Left cardiac atrium (tissue), 4 donors: ENCODE data around the gene OSBPL10. TPM values are rescaled to one million over a fixed set of nuclear protein-coding genes. Genes with fewer than 3 reads are reported as not detected.

Source experiments
- ATAC-seq, 2 donors: fragments of 200-7000 bp; cut with Tn5 transposase; one replicate each; pipeline ENCODE4 v1.9.1; 2020; ENCODE audit warnings: mild to moderate bottlenecking in 2 of 2, moderate library complexity in 2 of 2
- DNase-seq: peaks from one replicate; pipeline ENCODE4 v3.0.0-alpha.2; 2020
- intact Hi-C, 2 donors: fragments of 100-400 bp; cut with DNase I; formaldehyde crosslinking; loops; one replicate each; pipeline versions ENCODE4 v1.14.1 to v1.15.1; 2022 to 2023
- total RNA-seq, 2 donors: library from RNA; stranded (reverse); fragmentation: NEBNext Ultra II Directional; extraction: Animal tissue kit (Norgen Biotek cat#: 25700); gene quantifications; one replicate each; pipeline ENCODE4 v1.2.1, GENCODE V29; 2021
- donor health status: DM: no; HTN: yes; CAD: no.
- donor health status: DM: no; HTN: yes; CAD: no; lungs with severe emphysema.
- donor health status: DM: yes; HTN: yes; CAD: no.
- donor health status: Dilated cardiomyopathy.

OSBPL10 gene
- total RNA-seq, 2 donors from 2014 or later: 5.7 to 5.8 TPM

DNA sequence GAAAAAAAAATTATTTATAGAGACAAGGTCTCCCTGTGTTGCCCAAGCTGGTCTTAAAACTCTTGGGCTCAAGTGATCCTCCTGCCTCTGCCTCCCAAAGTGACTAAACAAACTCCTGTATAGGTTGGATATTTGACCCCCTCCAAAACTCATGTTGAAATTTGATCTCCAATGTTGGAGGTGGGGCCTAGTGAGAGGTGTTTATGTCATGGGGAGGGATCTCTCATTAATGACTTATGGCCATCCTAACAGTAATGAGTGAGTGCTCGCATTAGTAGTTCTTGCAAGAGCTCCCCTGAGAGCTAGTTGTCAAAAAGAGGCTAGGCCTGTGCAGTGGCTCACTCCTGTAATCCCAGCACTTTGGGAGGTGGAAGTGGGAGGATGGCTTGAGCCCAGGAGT lies 307.1 kb downstream of the OSBPL10 start:
- ATAC-seq: no peak
- intact Hi-C loops: no loop called here
- DNase-seq: no peak

DNA sequence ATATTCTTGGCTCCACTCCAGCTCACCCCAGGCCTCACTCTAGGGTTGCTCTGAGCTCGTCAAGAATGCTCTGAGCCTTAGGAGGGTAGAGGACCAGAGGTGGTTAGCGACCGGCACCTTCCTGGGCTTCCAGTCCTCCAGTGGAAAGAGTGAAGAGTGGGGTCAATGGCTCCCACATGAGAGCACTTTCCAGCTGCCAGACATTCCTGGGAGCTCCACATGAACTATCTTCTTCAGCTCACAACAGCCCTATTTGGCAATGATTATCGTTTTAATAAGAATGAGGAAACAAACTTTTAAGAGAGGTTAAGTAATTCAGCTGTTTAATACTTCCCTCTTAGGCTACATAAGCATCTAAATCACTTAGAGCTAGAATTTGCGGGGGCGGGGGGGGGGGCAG lies 309.1 kb downstream of the OSBPL10 start:
- no peak for DNase-seq
- intact Hi-C loops: no loop called here
- ATAC-seq: no peak

DNA sequence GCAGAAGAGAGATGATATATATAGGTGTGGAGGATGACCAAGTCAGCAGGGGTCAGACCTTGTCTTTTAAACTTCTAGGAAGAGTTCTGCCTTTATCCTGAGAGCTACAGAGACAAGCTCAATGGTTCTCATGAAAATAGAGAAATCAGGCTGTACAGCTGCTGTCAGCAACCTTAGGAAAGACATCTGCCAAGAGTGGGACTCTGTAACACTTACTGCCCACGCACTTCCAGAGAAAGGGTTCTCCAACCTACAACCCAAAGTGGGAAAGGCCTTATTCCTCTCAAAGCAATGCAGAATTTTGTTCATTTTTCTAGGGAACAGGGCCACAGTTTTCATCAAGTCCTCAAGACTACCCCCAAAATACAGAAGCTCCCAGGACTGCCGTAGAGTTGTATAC lies 309.6 kb downstream of the OSBPL10 start:
- ATAC-seq: no peak
- DNase-seq: no peak
- intact Hi-C loops: no loop called here

DNA sequence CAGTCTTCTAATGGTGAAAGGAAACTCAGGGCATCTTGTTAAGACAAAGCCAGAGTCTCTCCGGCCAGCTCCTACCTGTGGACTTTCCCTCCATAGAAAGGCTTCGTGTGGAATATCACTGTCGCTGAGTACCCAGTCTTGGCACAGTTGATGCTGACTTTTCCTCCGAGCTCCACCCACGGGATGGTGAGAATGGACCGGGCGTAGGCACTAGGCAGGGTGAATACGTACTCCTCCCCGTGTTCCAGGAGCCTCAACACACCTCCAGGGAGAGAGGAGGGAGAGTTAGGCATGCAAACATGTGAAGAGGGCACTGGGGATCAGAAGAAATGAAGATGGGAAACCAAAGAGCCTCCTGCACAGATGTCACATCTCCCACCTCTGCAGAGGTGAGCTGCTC lies 310.3 kb downstream of the OSBPL10 start:
- intact Hi-C loops: no loop called here

DNA sequence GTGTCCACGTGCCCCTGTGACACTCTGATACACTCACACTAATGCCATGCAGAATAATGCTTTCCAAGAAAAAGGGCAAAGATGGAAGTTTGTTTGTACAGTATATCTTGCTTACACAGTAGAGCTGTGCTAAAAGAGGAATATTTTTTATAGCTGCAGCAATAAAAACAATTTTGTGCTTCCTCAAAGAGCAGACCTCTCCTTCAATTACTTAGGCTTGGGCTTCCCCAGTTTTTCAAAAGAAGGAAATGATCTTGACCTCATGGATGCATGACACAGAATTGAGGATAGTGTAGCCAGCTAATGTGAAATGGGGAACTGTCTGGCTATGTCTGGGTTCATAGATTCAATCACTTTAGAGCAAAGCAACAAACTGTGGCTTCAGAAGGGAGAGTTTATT lies 310.9 kb downstream of the OSBPL10 start:
- peak in 1 of 2 donors; percentile 62 for ATAC-seq
- intact Hi-C loops: no loop called here
- no peak for DNase-seq

More for the DNA sequence above, 310.3 kb downstream of the OSBPL10 start:
- DNase-seq (no peak), ATAC-seq (no peak)

DNA sequence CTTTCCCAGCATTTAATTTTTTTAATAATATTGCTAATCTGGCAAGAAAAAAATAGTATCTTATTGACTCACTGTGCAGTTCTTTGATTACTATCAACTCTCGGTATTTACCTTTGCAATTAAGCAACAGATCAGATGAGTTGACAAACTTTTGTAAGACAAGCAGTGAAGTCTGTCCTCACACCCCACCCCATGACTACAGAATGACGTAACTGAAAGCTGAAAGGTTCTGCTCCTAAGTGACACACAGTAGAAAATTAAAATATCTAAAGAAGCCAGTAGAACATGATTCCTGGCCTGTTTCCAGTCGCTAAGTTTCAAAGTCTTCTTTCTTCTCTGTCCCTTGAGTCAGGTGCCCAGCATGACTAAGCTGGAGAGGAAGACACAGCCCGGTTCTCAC lies 312.8 kb downstream of the OSBPL10 start:
- intact Hi-C loops: no loop called here
- DNase-seq (no peak), ATAC-seq (no peak)

DNA sequence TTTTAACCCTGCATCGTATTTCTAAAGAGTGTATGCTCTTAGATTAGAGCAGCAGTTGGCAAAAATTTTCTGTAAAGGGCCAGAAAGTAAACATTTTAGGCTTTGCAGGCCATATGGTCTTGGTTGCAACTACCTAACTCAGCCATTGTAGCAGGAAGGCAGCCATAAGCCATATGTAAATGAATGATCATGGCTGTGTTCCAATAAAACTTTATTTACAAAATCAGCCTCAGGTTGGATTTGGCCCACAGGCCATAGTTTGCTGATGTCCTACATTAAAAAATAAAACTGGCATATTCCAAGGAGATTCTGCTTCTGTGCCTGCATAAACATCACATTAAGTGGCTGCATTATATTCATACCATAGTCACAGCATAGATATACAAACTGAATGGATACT lies 313.5 kb downstream of the OSBPL10 start:
- no peak for DNase-seq
- intact Hi-C loops: no loop called here
- no peak for ATAC-seq

DNA sequence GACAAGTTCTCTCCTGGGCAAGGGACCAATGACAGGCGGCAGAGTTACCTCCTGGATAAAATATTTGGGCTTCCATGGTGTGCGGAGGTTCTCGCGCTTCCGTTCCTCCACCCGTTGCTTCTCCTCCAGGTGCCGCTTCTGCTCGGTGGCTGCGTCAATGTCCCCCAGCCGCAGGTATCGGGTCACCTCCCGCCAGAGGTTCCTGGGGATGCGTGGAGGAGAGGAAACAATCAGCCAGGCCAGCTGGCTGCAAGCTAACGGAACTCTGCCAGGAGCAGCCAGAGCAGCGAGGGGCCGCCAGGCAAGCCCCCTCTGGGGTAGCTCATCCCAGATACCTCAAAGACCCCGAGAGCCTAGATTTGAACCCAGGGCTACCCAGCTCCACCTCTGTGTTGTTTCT lies 317.0 kb downstream of the OSBPL10 start:
- no peak for ATAC-seq
- intact Hi-C loops: no loop called here
- DNase-seq: no peak

DNA sequence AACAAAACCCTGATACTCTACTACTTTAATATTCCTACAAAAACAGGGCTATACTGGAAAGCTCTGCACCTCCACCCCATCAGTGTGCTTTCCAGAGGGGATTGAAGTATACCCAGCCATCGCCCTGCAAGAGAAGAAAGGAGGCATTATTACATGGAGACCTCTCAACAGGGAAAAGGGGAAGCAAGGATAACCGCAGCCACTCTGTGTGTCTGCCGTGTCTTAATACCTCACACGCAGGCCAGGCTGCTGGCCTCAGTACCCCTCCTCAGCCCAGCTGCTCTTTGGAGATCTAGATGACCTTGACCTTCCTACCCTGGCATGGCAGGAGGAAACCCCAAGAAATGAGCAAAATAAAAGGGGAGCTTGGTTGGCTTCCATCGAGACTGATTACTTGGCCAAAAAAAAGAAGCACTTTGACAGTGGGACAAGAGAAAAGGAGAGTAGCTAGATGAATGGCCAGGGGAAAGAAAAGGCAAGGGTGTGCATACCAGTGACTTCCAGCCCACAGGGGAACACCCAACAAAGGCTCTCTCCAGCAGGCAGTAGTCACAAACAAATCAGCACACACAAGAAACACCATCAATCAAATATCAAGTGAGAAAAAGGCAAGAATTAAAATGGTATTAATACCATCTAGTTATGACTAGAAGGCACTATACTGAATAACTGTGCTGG lies 318.9 kb downstream of the OSBPL10 start:
- intact Hi-C loops: no loop called here
- ATAC-seq (no peak), DNase-seq (no peak)

DNA sequence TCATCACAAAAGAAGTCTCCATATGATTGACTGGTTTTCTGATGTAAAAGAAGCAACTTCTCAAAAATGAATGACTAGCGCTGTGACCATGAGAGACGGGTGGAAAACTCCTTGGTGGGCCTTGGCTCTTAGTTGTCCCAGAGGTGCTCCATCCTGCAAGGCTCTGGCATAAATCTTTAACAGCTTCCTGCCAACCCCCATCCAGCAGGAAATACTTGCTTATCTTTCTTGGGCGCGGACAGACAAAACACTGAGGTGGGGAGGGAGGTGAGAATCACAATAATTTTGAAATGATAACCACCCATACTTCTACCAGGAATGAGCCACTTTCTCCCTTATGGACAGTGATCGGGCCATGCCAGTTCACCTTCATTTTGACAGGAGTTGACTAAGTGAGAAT lies 319.8 kb downstream of the OSBPL10 start:
- DNase-seq (no peak), ATAC-seq (no peak)
- intact Hi-C loops: no loop called here

DNA sequence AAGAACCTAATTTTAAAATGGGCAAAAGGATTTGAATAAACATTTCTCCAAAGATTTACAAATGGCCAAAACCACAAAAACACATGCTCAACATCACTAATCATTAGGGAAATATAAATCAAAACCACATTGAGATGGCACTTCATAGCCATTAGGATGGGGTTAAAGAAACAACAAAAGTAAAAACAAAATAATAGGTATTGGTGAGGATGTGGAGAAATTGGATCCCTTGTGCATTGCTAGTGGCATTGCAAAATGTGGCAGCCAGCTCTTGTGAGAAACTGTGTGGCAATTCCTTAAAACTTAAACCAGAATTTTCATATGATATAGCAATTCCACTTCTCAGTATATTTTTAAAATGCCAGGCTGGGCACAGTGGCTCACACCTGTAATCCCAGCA lies 321.8 kb downstream of the OSBPL10 start:
- ATAC-seq (no peak), DNase-seq (no peak)
- intact Hi-C loops: no loop called here

DNA sequence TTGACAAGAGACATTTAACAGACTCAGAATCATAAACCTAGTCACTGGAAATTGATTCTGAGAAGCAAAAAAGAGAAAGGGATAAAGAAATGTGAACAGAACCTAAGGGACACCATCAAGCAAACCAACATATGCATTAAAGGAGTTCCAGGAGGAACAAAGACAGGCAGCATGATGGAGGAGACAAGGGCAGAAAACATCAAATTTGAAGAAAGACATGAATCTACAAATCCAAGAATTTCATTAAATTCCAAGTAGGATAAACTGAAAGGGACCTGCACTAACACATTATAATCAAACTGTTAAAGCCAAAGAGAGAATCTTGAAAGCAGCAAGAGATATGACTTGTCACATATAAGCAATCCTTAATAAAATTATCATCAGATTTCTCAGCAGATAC lies 326.1 kb downstream of the OSBPL10 start:
- DNase-seq: no peak
- intact Hi-C loops: no loop called here
- ATAC-seq: no peak

DNA sequence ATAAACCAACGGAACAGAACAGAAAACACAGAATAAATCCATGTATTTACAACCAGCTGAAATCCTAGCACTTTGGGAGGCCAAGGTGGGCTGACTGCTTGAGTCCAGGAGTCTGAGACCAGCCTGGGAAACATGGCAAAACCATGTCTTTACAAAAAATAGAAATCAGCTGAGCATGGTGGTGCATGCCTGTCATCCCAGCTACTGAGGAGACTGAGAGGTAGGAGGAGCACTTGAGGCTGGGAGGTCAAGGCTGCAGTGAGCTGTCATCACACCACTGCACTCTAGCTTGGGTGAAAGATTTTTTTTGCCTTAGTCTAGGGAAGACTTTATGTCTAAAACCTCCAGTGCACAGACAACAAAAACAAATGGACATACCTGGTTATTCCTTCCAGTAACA lies 327.6 kb downstream of the OSBPL10 start:
- ATAC-seq (no peak), DNase-seq (no peak)
- intact Hi-C loops: no loop called here

DNA sequence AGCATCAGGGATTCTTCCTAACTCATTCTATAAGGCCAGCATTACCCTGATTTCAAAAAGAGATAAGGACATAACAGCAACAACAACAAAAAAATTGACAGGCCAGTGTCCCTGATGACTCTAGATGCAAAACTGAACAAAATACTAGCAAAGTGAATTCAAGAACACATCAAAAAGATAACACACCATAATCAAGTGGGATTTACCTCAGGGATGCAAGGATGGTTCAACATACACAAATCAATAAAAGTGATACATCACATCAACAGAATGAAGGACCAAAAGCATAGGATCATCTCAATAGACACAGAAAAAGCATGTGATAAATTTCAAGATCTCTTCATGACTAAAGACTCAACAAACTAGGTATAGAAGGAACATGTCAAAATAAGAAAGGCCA lies 328.8 kb downstream of the OSBPL10 start:
- DNase-seq (no peak), ATAC-seq (no peak)
- intact Hi-C loops: no loop called here

DNA sequence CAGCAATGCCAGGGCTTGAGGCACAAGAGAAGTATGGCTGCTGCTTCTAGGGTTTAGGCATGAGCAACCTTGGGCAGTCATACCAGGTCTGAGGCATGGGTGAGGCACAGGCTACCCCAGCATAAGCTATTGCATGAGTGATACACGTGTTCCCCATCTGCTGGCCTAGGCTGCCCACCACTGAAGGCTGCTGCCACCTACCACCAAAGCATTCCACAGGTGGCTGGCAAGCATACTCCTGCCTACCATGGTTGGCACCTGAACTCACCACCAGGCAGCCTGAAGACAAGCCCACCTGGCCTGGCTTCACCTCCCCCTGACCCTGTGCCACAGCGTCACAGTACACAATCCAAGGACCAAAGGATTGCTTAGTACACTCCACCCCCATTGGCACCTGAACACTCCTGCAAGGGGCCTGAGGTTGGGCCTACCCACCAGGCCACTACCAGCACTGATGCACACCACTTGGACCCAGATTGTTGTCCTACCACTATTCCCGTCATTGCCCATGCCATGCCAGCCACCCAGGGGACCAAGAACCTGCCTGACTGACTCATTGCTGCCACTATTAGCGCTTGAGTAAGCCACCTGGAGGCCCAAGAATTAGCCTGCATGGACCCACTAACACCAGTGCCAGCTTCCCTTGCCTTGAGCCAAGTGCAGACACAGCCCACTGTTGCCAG lies 332.6 kb downstream of the OSBPL10 start:
- DNase-seq: no peak
- intact Hi-C loops: no loop called here
- no peak for ATAC-seq

DNA sequence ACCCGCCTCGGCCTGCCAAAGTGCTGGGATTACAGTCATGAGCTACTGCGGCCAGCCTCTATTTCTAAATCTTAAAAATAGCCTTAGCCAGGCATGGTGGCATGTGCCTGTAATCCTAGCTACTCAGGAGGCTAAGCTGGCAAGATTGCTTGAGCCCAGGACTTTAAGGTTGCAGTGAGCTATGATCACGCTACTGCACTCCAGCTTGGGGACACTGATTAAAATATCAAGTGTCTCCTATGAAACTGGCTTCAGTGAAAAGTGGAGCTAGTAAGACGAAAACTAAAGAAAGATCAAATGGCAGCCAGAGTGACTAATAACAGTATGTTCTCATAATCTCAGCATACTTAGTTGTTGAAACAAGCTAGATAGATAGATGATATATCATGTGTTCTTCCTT lies 335.8 kb downstream of the OSBPL10 start:
- no peak for ATAC-seq
- DNase-seq: no peak
- intact Hi-C loops: no loop called here

DNA sequence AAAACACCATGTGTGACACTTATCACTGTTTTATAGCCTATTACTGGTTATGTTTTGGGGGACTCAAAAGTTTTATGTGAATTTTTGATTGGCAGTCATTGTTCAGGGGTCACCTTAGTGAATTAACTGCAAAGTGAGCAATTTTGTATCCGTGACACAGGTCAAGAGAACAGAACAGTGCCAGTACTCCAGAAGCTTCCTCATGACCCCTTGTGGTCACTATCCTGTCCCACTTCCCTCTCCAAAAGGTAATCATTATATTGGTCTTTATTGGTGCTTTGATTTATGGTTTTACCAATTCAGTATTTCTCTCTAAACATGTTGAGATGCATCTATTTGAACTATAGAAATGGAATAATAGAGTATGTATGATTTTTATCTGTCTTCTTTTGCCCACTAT lies 341.2 kb downstream of the OSBPL10 start:
- DNase-seq: no peak
- intact Hi-C loops: no loop called here
- ATAC-seq: no peak

DNA sequence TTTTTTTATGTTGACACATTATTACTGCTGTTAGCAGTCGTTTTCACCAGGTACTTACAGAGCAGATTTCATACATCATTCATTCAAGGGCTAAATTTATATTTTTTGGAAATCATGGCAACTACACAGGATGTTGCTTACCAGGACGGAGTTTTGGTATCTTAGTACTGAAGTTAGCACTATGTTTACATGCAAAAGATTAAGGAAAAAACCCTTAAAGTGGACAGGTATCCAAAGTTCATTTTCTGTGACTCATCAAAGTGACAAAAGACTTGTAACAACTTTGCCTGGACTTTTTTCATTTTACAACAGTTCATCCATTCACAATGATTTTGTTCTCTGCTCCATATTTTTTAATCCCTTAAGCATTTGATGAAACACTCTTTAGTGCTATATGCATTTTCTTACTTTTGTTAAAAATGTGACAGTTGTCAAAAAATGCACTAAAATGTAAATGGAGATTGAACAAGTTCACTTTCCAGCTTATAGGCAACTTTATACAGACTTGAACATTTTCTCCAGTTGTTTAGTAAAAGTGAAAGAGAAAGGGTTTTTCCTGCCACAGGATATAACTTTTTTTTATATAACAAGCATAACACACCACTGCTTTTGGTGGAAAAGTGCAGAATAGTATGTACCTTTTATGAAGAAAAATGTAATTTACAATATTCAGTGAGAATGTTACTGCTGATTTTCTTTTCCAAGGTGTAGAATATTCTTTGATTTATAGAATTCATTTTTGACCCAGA lies 344.2 kb downstream of the OSBPL10 start:
- ATAC-seq (no peak), DNase-seq (no peak)
- intact Hi-C loops: no loop called here

DNA sequence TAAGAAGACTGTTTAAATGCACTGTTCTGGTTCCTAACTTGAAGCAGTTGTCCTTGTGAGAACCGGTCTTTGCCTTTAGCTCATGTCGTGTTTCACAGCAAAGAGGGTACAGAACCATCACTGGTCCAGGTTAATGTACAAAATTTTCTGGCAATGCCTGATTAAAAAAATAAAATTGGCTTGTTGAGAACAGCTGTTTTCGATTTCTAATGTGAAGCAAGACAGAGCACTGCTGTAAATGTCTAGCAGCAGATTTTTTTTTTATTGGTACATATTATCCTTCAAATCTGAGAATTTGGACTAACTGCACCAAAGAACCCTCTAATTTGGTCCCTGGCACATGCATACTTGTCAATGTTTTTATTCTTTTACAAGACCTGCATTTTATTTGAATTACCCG lies 345.0 kb downstream of the OSBPL10 start:
- no peak for DNase-seq
- intact Hi-C loops: no loop called here
- no peak for ATAC-seq

DNA sequence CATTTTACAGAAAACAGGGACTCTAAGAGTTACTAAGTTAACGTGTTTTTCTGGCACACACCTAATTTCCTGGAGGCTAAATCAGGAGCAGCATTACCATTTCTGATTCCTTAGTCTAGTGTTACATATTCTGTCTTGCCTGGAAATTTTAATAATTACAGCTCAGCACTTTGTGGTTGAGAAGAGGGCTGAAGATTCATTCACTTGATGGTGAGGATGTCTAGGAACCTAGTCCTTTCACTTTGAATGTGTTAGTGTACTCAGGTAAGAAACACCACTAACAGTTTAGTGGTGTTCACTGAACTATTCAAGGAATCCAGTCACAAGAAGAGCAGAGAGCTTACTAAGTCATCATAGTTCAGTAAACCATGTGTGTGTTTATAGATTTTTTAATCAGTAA lies 345.5 kb downstream of the OSBPL10 start:
- ATAC-seq (no peak), DNase-seq (no peak)
- intact Hi-C loops: no loop called here

DNA sequence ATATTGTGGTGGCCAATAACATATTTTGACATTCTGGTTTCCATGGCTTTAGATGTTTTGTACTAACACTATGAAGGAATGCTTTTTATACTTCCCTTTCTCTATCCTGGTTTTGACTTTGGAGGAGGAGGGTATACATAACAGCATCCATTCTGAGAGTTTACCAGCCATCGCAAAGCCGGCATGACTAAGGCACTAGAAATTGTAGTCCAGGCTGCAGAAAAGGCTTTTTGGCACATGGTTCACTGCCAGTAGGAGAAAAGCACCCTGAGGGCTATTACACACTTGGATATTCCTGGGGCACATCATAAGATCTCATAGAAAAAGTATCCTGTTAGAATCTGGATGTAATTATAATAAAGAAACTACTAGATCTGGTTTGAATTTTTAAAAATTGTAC lies 346.6 kb downstream of the OSBPL10 start:
- DNase-seq (no peak), ATAC-seq (no peak)
- intact Hi-C loops: no loop called here
